H1 (cell line): ENCODE results near the gene AKAP12.

Source experiments
- BRCA1 ChIP-seq: IDR thresholded peaks from 2 replicates; pipeline ENCODE4 v1.6.1; 2012; ENCODE audit warnings: low read depth, low read length, improper control_type of control experiment
- CTBP2 ChIP-seq: IDR thresholded peaks from 2 replicates; pipeline ENCODE4 v1.7.0; 2011; ENCODE audit warnings: borderline replicate concordance, mild to moderate bottlenecking, moderate library complexity, mixed read lengths, low read length; ENCODE audit not compliant: insufficient read depth, insufficient read length
- FOSL1 ChIP-seq: IDR thresholded peaks from 2 replicates; pipeline ENCODE4 v1.6.1; 2011; ENCODE audit warnings: mild to moderate bottlenecking, low read depth, low read length, moderate library complexity; ENCODE audit not compliant: insufficient read depth
- GTF2F1 ChIP-seq: IDR thresholded peaks from 2 replicates; pipeline ENCODE4 v1.6.1; 2012; ENCODE audit warnings: low read depth, low read length, improper control_type of control experiment, borderline replicate concordance
- HDAC6 ChIP-seq: IDR thresholded peaks from one replicate; pipeline ENCODE4 v1.7.1; 2012; ENCODE audit warnings: low read depth, mild to moderate bottlenecking, inconsistent platforms, low read length, moderate library complexity
- JUN ChIP-seq: IDR thresholded peaks from 2 replicates; pipeline ENCODE4 v1.6.1; 2011; ENCODE audit warnings: low read depth, mild to moderate bottlenecking, improper control_type of control experiment, low read length
- MAFK ChIP-seq: IDR thresholded peaks from 2 replicates; pipeline ENCODE4 v1.6.1; 2012; ENCODE audit warnings: low read depth, mild to moderate bottlenecking, improper control_type of control experiment, low read length
- PHF8 ChIP-seq: fragments of 200-600 bp; sonication (generic); conservative IDR thresholded peaks from 2 replicates; pipeline ENCODE4 v1.7.1; 2012; ENCODE audit warnings: low read depth, mild to moderate bottlenecking, inconsistent platforms, low read length, moderate library complexity
- POLR2A ChIP-seq, 2 experiments: IDR thresholded peaks; 1 replicate in 1 of 2; 2 replicates in 1 of 2; pipeline ENCODE4 v1.6.1; 2011; ENCODE audit warnings: low read depth in 2 of 2, low read length in 2 of 2, mild to moderate bottlenecking in 2 of 2; ENCODE audit errors: control extremely low read depth in 1 of 2
- POLR2AphosphoS5 ChIP-seq: IDR thresholded peaks from 2 replicates; pipeline ENCODE4 v1.6.1; 2011; ENCODE audit warnings: low read depth, low read length
- SUZ12 ChIP-seq: fragments of 200-600 bp; sonication (generic); IDR thresholded peaks from 2 replicates; pipeline ENCODE4 v1.6.1; 2012; ENCODE audit warnings: mild to moderate bottlenecking, inconsistent platforms, low read length, moderate library complexity, mixed read lengths
- TAF1 ChIP-seq: IDR thresholded peaks from 2 replicates; pipeline ENCODE4 v1.6.1; 2011; ENCODE audit warnings: mild to moderate bottlenecking, low read depth, low read length
- TF ChIP-seq, protein P1 (sequence below), 3 experiments: IDR thresholded peaks; 1 replicate in 2 of 3; 2 replicates in 1 of 3; pipeline versions ENCODE4 v1.5.1 to v1.6.1; 2011; ENCODE audit warnings: low read length in 3 of 3, mild to moderate bottlenecking in 3 of 3, inconsistent platforms in 2 of 3, low read depth in 1 of 3, moderate library complexity in 1 of 3; ENCODE audit not compliant: insufficient read depth in 1 of 3; ENCODE audit errors: control extremely low read depth in 1 of 3
- TF ChIP-seq, protein P2 (sequence below): IDR thresholded peaks from 2 replicates; pipeline ENCODE4 v1.6.1; 2012; ENCODE audit warnings: inconsistent platforms

DNA sequence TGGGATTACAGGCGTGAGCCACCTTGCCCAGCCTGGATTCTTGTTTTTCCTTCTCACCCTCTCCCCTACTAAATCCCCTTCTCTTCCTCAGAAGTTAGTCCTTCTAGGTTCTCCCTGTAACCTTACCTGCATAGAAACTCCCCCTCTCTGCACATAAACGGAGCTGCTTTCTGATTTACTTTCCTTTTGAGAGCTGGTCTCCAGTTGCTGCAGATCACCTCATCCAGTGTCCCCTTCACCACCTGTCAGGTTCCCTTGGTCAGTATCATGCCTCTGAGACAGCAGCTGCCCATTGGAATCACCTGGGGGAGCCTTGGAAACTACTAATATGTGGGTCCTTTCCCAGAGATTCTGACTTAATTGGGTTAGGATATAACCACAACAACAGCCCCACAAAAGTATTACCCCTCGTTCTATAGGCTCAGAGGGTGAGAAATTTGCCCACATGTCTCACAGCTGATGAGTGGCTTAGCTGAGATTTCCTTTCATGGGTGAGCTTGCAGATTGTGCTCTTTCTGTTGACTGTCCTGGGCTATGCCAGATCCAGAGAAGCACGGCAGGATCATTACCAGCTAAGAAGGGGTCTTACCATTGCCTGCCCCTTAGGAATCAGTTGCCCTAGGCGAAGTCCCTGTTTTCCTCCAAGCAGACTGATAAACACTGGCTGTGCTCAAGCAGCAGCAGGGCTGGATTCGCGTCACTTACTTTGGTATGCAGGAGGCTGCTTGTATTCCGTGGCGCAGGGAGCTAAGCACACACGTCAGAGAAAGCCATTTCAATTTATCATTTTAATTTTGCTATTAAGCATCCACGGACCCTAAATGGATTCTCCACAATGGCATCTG lies 51.3 kb downstream of the AKAP12 start:
- TF ChIP-seq SUZ12 (no peak), FOSL1 (no peak), POLR2AphosphoS5 (no peak), GTF2F1 (no peak), HDAC6 (no peak), BRCA1 (no peak), POLR2A (IDR thresholded peaks at IDR 0.05; ENCODE audit: control extremely low read depth in 1 of 2, low read depth in 2 of 2, low read length in 2 of 2) (no peak), MAFK (no peak), TAF1 (no peak), CTBP2 (no peak), JUN (no peak), PHF8 (no peak)
- TF ChIP-seq, protein P1, sequence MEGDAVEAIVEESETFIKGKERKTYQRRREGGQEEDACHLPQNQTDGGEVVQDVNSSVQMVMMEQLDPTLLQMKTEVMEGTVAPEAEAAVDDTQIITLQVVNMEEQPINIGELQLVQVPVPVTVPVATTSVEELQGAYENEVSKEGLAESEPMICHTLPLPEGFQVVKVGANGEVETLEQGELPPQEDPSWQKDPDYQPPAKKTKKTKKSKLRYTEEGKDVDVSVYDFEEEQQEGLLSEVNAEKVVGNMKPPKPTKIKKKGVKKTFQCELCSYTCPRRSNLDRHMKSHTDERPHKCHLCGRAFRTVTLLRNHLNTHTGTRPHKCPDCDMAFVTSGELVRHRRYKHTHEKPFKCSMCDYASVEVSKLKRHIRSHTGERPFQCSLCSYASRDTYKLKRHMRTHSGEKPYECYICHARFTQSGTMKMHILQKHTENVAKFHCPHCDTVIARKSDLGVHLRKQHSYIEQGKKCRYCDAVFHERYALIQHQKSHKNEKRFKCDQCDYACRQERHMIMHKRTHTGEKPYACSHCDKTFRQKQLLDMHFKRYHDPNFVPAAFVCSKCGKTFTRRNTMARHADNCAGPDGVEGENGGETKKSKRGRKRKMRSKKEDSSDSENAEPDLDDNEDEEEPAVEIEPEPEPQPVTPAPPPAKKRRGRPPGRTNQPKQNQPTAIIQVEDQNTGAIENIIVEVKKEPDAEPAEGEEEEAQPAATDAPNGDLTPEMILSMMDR (IDR thresholded peaks at IDR 0.05; ENCODE audit: control extremely low read depth in 1 of 3, insufficient read depth in 1 of 3, low read depth in 1 of 3, low read length in 3 of 3): no peak
- TF ChIP-seq, protein P2, sequence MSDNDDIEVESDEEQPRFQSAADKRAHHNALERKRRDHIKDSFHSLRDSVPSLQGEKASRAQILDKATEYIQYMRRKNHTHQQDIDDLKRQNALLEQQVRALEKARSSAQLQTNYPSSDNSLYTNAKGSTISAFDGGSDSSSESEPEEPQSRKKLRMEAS: no peak
